Ureter (tissue), 1 donor: Measurements from ENCODE around the gene KCNQ1. TPM values are rescaled to one million over a fixed set of nuclear protein-coding genes. Genes with fewer than 3 reads are reported as not detected.

ENCODE experiments used
- DNase-seq: peaks from one replicate; pipeline ENCODE4 v3.0.0-alpha.2; 2020; ENCODE audit warnings: low spot score
- total RNA-seq: library from RNA; stranded (reverse); gene quantifications from one replicate; pipeline ENCODE4 v1.2.4, GENCODE V29; 2023
- donor health status: DM: yes; HTN: yes; CAD: no.

Gene KCNQ1
- total RNA-seq, 1 donor from 2014 or later: 63.0 TPM

- DNase-seq: no peak
These were observed 105.2 kb downstream of the KCNQ1 start for GRCh38 chr11:2549876-2550605.

- no peak for DNase-seq
These were observed 105.8 kb downstream of the KCNQ1 start for GRCh38 chr11:2550606-2550970.

DNA sequence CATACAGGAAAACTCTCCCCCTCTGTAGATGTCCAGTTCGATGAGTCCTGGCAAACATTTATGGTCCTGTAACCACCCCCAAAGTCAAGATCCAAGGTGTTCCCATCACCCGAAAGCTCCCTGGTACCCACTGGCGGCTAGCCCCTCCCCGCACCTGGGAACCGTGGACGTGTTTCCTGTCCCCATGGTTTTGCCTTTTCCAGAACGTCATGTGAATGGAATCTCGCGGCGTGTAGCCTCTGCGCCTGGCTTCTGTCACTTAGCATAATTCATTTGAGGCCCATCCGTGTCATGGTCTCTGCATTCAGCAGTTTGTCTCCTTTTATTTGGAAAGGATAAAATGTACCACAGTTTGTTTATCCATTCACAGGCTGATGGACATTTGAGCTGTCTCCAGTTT is 106.3 kb downstream of the KCNQ1 start:
- no peak for DNase-seq

DNA sequence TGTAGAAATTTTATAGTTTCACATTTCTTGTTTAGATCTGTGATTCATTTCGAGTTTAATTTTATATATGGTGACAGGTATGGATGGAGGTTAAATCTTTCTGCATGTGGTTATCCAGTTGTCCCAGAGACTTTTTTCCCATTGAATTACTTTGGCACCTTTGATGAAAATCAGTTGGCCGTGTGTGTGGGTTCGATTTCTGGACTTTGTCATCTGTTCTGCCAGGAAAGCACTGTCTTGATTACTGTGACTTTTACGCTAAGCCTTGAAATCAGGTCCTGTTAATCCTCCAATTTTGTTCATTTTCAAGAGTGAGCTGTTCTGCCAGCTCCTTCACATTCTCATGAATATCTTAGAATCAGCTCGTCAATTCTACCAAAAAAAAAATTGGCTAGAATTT is 107.4 kb downstream of the KCNQ1 start:
- DNase-seq: no peak

DNA sequence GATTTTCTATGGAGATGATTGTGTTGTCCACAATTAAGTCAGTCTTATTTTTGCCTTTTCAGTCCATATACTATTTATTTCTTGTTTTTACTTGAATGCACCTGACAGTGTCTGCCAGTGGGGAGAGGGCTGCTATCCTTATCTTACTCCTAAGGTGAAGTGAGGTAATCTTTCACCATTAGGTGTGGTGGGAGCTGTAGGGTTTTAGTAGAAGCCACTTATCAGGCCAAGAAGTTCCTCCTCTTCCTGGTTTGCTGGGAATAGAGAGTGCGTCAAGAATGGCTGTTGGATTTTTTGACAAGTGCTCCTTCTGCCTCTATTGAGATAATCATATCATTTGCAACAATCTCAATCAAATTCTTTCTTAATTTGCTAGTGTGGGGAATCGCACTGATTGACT is 108.4 kb downstream of the KCNQ1 start:
- no peak for DNase-seq

GRCh38 chr11:2553886-2554285 is 109.1 kb downstream of the KCNQ1 start:
- no peak for DNase-seq

GRCh38 chr11:2554338-2555207 is 109.8 kb downstream of the KCNQ1 start:
- DNase-seq: no peak

DNA sequence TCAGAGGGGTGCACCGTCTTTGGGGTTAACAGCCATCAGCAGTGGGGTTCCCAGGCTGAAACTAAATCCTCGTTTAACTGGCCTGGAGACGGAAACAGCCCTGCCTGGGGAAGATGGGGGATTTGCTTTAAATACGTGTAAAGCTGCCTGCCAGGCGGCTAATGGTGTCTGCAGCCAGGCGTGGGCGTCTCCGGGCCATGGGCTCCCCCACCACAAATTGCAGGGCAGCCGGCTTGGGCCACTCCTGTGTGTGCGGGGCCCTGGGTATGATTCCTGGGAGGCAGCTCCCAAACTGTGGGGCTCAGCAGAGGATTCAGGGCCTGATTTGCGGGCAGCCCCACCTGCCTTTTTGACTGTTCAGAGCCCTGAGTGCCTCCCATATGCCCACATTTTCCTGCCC is 110.5 kb downstream of the KCNQ1 start:
- no peak for DNase-seq

DNA sequence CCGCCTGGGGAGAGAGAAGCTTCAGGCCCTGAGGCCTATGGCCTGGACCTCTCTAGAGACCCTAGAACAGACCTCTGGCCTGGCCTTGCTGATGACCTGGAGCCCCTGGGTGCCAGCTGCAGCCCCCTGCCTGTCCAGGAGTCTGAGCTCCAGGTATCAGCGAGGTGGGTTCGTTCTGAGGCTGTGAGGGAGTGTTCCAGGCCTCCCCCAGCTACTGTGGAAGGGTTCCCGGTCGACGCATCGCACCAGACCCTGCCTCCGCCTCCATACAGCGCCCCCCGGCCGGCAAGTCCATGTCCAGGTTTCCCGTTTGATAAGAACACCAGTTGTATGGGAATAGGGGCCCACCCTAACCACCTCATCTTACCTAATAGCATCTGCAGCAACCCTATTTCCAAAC is 111.1 kb downstream of the KCNQ1 start:
- no peak for DNase-seq

DNA sequence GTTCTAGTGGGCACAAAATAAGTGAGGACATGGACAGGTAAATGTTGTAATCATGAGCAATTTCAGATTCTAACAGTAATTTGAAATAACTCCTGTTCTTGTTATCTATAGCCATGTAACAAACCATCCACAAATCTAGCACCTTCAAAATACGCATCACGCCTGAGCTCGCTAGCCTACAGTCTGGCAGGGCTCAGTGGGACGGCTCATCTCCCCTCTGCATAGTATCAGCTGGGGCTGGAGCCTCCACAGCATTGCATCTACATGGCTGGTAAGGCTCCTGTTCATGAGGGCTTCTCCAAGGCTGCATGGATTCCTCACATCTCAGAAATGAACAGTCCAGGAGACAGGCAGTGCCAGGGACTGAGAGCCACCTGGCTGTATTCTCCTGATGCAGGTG is 112.6 kb downstream of the KCNQ1 start:
- no peak for DNase-seq

DNA sequence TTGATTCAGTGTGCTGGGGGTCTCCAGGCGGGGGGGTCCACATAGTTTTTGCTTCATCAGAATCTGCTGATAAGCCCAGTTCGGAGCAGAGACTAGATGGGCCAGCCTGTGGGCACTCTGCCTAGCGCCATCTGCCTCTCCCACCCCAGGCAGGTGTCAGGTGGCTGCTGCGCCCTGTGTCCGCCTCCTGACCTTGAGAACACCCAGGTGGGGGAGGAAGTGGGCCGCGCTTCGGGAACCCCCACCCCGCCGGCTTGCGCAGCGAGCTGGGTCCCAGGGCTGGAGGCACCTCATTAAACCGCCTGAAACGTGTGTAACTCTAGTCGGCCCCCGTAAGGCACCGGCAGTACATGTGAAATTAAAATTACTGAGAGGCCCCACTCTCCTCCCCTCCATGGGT is 113.6 kb downstream of the KCNQ1 start:
- no peak for DNase-seq

DNA sequence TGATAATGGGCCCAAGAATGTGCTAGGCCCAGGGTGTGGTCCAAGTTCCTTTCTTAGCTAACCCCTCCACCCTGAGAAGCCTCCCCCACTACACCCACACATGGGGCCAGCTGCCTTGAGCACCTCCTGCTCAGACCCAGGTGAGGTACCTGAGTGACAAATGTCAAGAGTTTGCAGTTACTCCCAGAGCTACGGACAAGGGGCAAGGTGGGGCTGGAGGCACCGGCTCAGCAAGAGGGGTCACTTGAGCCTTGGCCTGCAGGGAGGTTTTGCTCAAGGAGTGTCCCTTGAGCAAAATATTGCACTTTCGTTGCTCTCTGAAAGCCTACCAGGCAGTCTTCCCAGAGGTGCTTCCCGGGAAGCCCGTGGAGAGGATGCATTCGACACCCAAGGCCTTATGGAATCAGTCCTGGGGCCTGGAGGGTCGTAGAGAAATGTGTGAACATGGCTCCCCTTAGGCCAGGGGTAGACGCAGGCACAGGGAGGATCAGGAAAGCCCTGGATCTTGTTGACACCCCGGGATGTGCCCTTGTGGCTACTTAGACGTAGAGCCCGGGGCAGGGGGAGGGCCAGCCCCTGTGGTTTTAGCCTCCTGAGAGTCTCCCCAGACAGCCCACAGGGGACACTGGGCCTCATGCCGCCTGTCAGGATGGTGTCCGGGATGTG is 114.2 kb downstream of the KCNQ1 start:
- DNase-seq: no peak

DNA sequence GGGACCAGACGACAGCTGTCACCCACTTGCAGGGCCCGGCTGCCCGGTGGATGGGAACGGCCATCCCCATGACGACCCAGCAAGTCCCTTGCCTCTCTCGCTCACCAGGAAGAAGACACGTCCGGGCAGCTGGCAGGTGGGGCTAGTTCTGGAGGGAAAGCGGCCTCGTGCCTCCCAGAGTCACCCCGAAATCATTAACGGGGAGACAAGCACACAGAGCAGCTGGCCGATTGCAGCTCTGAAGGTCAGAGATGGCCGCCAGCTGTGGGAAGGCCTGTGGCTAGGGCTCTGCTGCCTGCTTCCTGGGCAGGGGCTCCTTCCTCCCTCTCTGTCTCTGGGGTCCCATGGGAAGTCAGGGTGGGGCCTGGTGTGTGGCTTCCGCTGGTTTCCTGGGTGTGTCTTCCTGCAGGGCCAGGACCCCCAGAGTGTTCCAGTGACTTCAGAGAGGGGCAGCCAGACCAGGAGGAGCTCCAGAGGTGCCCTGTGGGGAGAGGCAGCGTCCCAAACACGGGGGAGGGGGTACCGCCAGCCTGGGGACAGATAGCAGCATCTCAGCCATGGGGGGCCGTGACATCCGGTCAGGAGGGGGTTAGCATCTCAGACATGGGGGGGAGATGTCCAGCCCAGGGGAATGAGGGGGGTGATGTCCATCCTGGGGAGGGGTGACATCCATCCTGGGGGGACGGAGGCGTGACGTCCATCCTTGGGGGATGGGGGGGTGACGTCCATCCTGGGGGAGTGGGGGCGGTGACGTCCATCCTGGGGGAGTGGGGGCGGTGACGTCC is 114.9 kb downstream of the KCNQ1 start:
- DNase-seq: no peak

GRCh38 chr11:2561696-2562581 is 117.1 kb downstream of the KCNQ1 start:
- DNase-seq: no peak

DNA sequence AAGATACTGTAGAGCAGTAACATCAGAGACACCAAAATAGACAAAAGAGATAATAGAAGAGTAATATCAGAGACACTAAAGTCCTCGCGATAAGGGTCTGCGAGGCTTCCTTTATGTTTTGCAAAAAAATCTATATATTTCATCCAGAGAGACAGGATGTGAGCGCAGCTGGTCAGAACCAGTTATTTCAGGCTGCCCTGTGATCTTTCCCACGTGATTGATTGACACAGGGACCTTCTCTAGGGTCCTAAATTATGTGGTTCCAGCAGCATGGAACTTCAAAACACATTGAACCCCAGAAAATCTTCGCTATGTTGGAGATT is 118.0 kb downstream of the KCNQ1 start:
- no peak for DNase-seq

- no peak for DNase-seq
These were observed 118.6 kb downstream of the KCNQ1 start for GRCh38 chr11:2563213-2564007.

DNA sequence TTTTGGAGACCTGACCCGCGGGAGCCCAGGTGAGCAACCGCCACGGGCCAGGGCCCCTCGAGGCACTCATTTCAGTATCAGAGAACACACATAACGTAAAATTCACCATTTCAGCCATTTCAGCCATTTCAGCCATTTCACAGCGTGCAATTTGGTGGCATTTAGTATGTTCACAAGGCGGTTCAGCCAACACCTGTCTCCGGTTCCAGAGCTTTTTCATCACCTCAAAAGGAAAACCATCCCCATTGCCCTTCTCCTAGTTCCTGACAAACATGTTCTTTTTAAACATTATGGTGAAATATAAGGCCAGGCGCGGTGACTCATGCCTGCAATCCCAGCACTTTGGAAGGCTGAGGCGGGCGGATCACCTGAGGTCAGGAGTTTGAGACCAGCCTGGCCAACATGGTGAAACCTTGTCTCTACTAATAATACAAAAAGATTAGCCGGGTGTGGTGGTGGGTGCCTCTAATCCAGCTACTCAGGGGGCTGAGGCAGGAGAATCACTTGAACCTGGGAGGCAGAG is 119.3 kb downstream of the KCNQ1 start:
- no peak for DNase-seq

DNA sequence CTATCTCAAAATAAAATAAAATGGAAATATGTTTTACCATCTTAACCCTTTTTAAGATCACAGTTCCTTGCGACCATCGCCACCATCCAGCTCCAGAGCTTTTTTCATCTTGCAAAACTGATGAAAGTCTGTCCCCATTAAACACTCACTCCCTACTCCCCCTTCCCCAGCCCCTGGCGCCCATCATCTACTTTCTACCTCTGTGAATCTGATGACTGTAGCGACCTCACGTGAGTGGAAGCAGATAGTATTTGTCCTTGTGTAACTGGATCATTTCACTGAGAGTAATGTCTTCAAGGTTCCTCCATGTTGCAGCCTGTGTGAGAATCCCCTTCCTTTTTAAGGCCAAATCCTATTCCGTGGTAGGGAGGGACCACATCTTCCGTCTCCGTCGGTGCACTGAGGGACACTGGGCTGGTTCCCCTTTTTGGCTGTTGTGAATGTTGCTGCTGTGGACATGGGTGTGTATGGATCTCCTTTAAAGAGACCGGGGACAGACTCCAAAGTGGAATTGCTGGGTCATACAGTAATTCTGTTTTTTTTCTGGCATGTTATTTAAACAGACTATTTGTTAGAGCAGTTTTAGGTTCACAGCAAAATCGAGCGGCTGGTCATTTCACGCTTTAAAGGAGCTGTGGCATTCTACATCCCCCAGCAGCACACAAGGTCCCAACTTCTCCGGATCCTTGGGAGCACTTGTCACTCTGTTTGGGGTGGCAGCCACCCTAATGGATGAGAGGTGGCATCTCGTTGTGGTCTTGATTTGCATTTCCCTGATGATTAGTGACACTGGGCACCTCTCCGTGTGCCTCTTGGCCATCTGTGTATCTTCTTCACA is 120.0 kb downstream of the KCNQ1 start:
- no peak for DNase-seq
